SK-N-SH treated with all-trans-retinoic acid at 6 μM for 48 hours (cell line): ENCODE results near the gene BCAN.

Source experiments
- ATAC-seq: fragments of 200-7000 bp; cut with Tn5 transposase; 3 replicates; pipeline ENCODE4 v1.9.1; 2020; ENCODE audit warnings: mild to moderate bottlenecking, moderate library complexity
- BACH2 ChIP-seq: fragments of 250-450 bp; sonication (Bioruptor Pico); IDR thresholded peaks from 2 replicates; pipeline ENCODE4 v1.9.0; 2021; ENCODE audit warnings: mild to moderate bottlenecking, borderline replicate concordance
- ESRRG ChIP-seq: fragments of 250-450 bp; sonication (Bioruptor Pico); IDR thresholded peaks from 2 replicates; pipeline ENCODE4 v1.6.1; 2021; ENCODE audit warnings: mild to moderate bottlenecking
- ISL1 ChIP-seq: fragments of 250-450 bp; sonication (Bioruptor Pico); IDR thresholded peaks from 2 replicates; pipeline ENCODE4 v2.1.2; 2022; ENCODE audit warnings: mild to moderate bottlenecking, moderate library complexity
- OSR1 ChIP-seq: fragments of 250-450 bp; sonication (Bioruptor Pico); IDR thresholded peaks from 2 replicates; pipeline ENCODE4 v1.8.0; 2022; ENCODE audit warnings: moderate library complexity, mild to moderate bottlenecking, inconsistent platforms
- PPARA ChIP-seq: fragments of 250-450 bp; sonication (Bioruptor Pico); IDR thresholded peaks from 2 replicates; pipeline ENCODE4 v1.5.0; 2020; ENCODE audit warnings: mild to moderate bottlenecking, borderline replicate concordance
- RARB ChIP-seq: fragments of 250-450 bp; sonication (Bioruptor Pico); IDR thresholded peaks from 2 replicates; pipeline ENCODE4 v1.8.0; 2021; ENCODE audit warnings: mild to moderate bottlenecking, moderate library complexity
- TCF4 ChIP-seq: fragments of 250-450 bp; sonication (Bioruptor Pico); IDR thresholded peaks from 2 replicates; pipeline ENCODE4 v1.8.0; 2021; ENCODE audit warnings: mild to moderate bottlenecking, moderate library complexity, borderline replicate concordance
- ZC3H10 ChIP-seq: fragments of 250-450 bp; sonication (Bioruptor Pico); IDR thresholded peaks from 2 replicates; pipeline ENCODE4 v1.5.1; 2021; ENCODE audit warnings: mild to moderate bottlenecking, moderate library complexity
- ZFP3 ChIP-seq: fragments of 250-450 bp; sonication (Bioruptor Pico); IDR thresholded peaks from 2 replicates; pipeline ENCODE4 v1.5.0; 2020; ENCODE audit warnings: mild to moderate bottlenecking, moderate library complexity
- ZFP30 ChIP-seq: fragments of 450-650 bp; formaldehyde crosslinking; IDR thresholded peaks from 2 replicates; pipeline ENCODE4 v1.5.0; 2022; ENCODE audit warnings: mild to moderate bottlenecking, moderate library complexity
- ZNF565 ChIP-seq: fragments of 450-650 bp; formaldehyde crosslinking; conservative IDR thresholded peaks from 2 replicates; pipeline ENCODE4 v1.5.0; 2020; ENCODE audit warnings: low read depth, mild to moderate bottlenecking, moderate library complexity
- ZNF70 ChIP-seq: fragments of 450-650 bp; formaldehyde crosslinking; IDR thresholded peaks from 2 replicates; pipeline ENCODE4 v1.5.0; 2020; ENCODE audit warnings: mild to moderate bottlenecking, moderate library complexity
- TF ChIP-seq, protein P1 (sequence below): fragments of 250-450 bp; sonication (Bioruptor Pico); IDR thresholded peaks from 2 replicates; pipeline ENCODE4 v1.5.0; 2020; ENCODE audit warnings: mild to moderate bottlenecking, moderate library complexity
- TF ChIP-seq, protein P2 (sequence below): fragments of 250-450 bp; sonication (Bioruptor Pico); IDR thresholded peaks from 2 replicates; pipeline ENCODE4 v1.5.1; 2021; ENCODE audit warnings: mild to moderate bottlenecking, moderate library complexity
- TF ChIP-seq, protein P3 (sequence below): fragments of 250-450 bp; sonication (Bioruptor Pico); IDR thresholded peaks from 2 replicates; pipeline ENCODE4 v1.8.0; 2020; ENCODE audit warnings: mild to moderate bottlenecking, moderate library complexity, borderline replicate concordance

Gene BCAN

DNA sequence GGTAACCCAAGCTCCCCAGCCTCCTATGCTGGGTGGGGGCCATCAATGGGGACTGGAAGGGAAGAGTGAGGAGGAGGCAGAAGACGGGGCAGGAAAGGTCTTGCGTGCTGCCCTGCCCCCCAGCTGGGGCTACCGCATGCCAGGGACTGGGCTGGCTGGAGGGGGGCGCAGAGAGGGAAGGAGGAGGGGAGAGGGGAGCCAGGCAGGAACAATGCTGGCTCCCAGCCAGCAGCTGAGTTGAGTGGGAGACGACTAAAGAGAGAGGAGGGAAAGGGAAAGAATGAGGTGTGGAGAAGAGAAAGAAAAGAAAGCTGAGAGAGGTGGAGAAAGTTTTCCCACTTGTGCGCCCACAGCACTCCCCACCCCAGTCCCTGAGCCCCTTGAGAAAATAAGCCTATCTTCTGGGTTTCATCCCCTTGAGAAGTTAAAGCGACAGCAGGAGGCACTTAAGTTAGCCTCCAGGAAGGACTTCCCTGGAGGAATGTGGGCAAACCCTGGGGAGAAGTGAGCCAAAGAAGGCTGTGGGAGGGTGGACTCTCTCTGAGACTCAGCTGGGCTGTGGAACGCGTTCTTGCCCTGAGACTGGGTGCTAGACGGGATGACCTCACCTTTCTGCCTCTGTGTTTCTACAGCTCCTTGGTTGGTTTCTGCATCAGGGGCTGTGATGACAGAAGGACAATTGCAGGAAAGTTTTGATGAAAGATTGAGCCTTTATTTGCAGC, 48.2 kb downstream of the BCAN start:
- no peak for ATAC-seq

DNA sequence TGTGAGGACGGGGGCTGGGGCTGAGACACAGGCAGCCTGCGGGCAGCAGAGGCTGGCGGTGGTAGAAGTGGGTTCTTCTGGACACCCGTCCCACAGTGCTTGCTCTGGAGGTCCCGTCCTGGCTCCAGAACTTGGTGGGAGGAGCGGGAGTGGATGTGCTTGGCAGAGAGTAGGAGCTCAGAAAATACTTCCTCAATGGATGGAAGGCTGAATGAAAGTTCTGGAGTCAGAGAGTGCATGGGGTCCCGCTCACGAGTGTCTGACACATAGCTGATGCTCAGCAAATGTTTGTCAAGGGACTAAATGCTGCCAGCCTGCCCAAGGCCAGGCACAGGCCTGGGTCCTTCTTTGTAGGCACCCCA, 48.7 kb downstream of the BCAN start:
- ATAC-seq = no peak
- TF ChIP-seq RARB (CRISPR knock-in tag) (no peak), ISL1 (no peak), TCF4 (CRISPR knock-in tag) (no peak), ZNF70 (CRISPR knock-in tag) (no peak), ESRRG (no peak), BACH2 (CRISPR knock-in tag) (no peak), ZFP30 (no peak)
- TF ChIP-seq, protein P1, sequence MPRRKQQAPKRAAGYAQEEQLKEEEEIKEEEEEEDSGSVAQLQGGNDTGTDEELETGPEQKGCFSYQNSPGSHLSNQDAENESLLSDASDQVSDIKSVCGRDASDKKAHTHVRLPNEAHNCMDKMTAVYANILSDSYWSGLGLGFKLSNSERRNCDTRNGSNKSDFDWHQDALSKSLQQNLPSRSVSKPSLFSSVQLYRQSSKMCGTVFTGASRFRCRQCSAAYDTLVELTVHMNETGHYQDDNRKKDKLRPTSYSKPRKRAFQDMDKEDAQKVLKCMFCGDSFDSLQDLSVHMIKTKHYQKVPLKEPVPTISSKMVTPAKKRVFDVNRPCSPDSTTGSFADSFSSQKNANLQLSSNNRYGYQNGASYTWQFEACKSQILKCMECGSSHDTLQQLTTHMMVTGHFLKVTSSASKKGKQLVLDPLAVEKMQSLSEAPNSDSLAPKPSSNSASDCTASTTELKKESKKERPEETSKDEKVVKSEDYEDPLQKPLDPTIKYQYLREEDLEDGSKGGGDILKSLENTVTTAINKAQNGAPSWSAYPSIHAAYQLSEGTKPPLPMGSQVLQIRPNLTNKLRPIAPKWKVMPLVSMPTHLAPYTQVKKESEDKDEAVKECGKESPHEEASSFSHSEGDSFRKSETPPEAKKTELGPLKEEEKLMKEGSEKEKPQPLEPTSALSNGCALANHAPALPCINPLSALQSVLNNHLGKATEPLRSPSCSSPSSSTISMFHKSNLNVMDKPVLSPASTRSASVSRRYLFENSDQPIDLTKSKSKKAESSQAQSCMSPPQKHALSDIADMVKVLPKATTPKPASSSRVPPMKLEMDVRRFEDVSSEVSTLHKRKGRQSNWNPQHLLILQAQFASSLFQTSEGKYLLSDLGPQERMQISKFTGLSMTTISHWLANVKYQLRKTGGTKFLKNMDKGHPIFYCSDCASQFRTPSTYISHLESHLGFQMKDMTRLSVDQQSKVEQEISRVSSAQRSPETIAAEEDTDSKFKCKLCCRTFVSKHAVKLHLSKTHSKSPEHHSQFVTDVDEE (CRISPR knock-in tag) = no peak
- TF ChIP-seq, protein P2, sequence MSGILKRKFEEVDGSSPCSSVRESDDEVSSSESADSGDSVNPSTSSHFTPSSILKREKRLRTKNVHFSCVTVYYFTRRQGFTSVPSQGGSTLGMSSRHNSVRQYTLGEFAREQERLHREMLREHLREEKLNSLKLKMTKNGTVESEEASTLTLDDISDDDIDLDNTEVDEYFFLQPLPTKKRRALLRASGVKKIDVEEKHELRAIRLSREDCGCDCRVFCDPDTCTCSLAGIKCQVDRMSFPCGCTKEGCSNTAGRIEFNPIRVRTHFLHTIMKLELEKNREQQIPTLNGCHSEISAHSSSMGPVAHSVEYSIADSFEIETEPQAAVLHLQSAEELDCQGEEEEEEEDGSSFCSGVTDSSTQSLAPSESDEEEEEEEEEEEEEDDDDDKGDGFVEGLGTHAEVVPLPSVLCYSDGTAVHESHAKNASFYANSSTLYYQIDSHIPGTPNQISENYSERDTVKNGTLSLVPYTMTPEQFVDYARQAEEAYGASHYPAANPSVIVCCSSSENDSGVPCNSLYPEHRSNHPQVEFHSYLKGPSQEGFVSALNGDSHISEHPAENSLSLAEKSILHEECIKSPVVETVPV = no peak

More for the DNA sequence above, 48.2 kb downstream of the BCAN start:
- TF ChIP-seq, protein P3, sequence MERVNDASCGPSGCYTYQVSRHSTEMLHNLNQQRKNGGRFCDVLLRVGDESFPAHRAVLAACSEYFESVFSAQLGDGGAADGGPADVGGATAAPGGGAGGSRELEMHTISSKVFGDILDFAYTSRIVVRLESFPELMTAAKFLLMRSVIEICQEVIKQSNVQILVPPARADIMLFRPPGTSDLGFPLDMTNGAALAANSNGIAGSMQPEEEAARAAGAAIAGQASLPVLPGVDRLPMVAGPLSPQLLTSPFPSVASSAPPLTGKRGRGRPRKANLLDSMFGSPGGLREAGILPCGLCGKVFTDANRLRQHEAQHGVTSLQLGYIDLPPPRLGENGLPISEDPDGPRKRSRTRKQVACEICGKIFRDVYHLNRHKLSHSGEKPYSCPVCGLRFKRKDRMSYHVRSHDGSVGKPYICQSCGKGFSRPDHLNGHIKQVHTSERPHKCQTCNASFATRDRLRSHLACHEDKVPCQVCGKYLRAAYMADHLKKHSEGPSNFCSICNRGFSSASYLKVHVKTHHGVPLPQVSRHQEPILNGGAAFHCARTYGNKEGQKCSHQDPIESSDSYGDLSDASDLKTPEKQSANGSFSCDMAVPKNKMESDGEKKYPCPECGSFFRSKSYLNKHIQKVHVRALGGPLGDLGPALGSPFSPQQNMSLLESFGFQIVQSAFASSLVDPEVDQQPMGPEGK (CRISPR knock-in tag) = peak; percentile 10; the same call in 1 of the 2 replicates
- TF ChIP-seq ZNF565 (CRISPR knock-in tag) = no peak

DNA sequence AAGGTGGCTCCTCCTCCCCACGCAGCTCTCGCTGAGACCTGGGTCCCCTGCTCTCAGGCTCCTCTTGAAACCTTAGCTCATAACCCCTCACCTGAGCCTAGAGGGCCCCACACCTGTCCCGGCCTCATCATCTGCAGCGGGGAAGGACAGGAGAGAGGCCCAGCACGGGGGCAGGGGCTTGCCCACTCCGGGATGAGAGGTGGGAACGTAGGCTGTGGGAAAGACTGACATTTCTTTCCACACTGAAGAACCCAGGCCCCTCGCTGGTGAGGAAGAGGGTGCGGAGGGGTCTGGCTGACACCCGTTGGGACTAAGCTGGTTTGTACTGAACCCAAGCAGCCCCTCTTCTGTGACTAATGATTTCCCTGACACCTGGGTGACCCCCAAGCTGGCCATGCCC, 49.3 kb downstream of the BCAN start:
- TF ChIP-seq TCF4 (CRISPR knock-in tag) (no peak), ZC3H10 (CRISPR knock-in tag) (no peak), ZNF70 (CRISPR knock-in tag) (no peak), PPARA (CRISPR knock-in tag) (no peak), ZFP30 (no peak), ZFP3 (CRISPR knock-in tag) (no peak), OSR1 (CRISPR knock-in tag) (no peak)
- TF ChIP-seq, protein P2 = no peak
- ATAC-seq = no peak

DNA sequence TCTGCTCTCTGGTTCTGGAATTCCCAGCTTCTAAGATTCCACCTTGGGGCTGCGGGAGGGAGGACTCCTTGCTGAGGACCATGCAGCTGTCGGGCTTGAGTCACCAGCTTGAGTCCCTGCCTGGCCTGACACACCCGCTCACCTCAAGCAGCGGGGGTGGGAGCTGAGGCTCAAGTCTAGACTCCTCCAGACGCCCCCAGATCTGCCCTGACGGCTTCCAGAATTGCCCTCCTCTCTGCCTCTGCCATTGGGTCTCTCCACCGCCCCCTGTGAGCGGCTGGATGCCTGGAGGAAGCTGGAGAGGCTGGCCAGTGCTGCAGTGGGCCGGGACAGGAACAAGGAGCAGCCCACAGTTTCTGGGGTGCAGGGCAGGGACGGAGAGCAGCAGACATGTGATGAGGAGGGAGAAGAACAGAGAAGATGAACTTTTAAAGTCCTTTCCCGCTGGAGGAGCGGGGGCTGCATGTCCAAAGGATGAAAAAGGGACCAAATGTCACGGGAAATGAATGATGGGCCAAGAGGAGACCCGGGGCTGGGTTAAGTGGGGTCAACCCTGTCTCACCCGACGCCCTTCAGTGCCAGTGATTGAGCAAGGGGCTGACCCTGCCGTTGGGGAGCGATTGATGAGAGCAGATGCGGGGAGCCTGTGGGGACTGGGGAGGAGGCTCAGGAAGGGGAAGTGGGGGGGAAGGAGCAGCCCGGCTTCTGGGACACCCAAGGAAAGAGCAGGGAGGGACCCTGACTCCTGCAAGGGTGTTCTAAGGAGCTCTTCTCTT, 49.9 kb downstream of the BCAN start:
- TF ChIP-seq ZNF70 (CRISPR knock-in tag) = no peak
- TF ChIP-seq OSR1 (CRISPR knock-in tag) = no peak
- TF ChIP-seq ZFP3 (CRISPR knock-in tag) = no peak
- no peak for TF ChIP-seq ZNF565 (CRISPR knock-in tag)
- TF ChIP-seq, protein P3 (CRISPR knock-in tag) = no peak
- peak; percentile 23 for ATAC-seq
